Vagina (tissue), 2 donors: ENCODE measurements around the gene PANK4. TPM values are rescaled to one million over a fixed set of nuclear protein-coding genes. Genes with fewer than 3 reads are reported as not detected.

Experiments used
- DNase-seq, 2 donors: peaks; one replicate each; pipeline ENCODE4 v3.0.0-alpha.2; 2017; ENCODE audit errors: extremely low spot score in 2 of 2
- H3K27ac ChIP-seq: fragments of 200-600 bp; sonication (generic); one replicate; pipeline ENCODE4 v1.5.1; 2019
- H3K27me3 ChIP-seq: fragments of 200-600 bp; sonication (generic); one replicate; pipeline ENCODE4 v1.5.1; 2019
- H3K36me3 ChIP-seq, 2 donors: fragments of 200-600 bp; sonication (generic); one replicate each; pipeline ENCODE4 v1.5.1; 2017 to 2019
- H3K4me1 ChIP-seq: fragments of 200-600 bp; sonication (generic); one replicate; pipeline ENCODE4 v1.5.1; 2019
- H3K4me3 ChIP-seq, 2 donors: fragments of 200-600 bp; sonication (generic); 1 replicate in 1 of 2; 2 replicates in 1 of 2; pipeline ENCODE4 v1.5.1; 2016 to 2019
- H3K9me3 ChIP-seq: fragments of 200-600 bp; sonication (generic); one replicate; pipeline ENCODE4 v1.5.1; 2019
- POLR2A ChIP-seq, 2 donors: fragments of 450-650 bp; IDR thresholded peaks; one replicate each; pipeline ENCODE4 v1.6.1; 2017; ENCODE audit warnings: antibody characterized with exemption in 2 of 2, mild to moderate bottlenecking in 2 of 2, moderate library complexity in 2 of 2
- POLR2AphosphoS5 ChIP-seq, 2 donors: sonication (generic); formaldehyde crosslinking; IDR thresholded peaks; one replicate each; pipeline ENCODE4 v1.9.0; 2017; ENCODE audit warnings: antibody characterized with exemption in 2 of 2, mild to moderate bottlenecking in 2 of 2, low read depth in 1 of 2; ENCODE audit not compliant: insufficient read depth in 1 of 2
- intact Hi-C: fragments of 100-400 bp; cut with DNase I; formaldehyde crosslinking; loops from one replicate; pipeline ENCODE4 v1.15.1; 2023
- total RNA-seq: library from RNA; depleted of rRNA; stranded (reverse); fragments of >200 nt; gene quantifications from one replicate; pipeline ENCODE4 v1.2.3, GENCODE V29; 2016
- TF ChIP-seq, protein P1 (sequence below), 3 experiments: fragments of 450-650 bp in 2 of 3; fragments of 200-600 bp in 1 of 3; sonication (generic) in 1 of 3; IDR thresholded peaks; one replicate each; pipeline ENCODE4 v1.5.1; 2017 to 2019; ENCODE audit warnings: antibody characterized with exemption in 3 of 3, mild to moderate bottlenecking in 2 of 3, moderate library complexity in 2 of 3

PANK4 gene
- total RNA-seq, 1 donor from 2014 or later, result 39.5 TPM

DNA sequence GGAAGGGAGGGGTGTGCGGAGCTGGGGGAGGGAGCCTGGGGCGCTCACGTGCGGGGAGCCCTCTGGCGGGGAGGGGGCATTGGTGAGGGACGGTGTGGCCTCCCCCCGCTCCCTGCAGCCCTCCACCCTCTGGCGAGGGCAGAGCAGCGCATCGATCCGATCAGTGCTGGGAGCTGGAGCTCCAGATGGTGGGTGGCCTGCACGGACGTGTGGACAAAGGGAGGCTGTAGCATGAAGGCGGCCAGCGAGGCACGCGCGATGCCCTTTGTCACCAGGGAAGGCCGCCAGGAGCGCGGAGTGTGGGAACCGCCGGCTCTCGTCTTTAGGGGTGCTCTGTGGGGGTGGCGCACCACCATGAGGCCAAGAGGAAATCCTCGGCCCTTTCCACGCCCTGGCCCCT lies 9.1 kb upstream of the PANK4 start:
- Histone ChIP-seq H3K36me3 (no peaks in the 10 kb centered on the region), H3K9me3 (no peaks in the 10 kb centered on the region), H3K27ac (no peak overlapping the region), H3K4me1 (peaks cover 54% of the 10 kb centered on the region), H3K4me3 (no peak overlapping the region), H3K27me3 (no peaks in the 10 kb centered on the region)
- DNase-seq, result no peak
- no peak for TF ChIP-seq POLR2A (IDR thresholded peaks at IDR 0.05)
- TF ChIP-seq, protein P1, sequence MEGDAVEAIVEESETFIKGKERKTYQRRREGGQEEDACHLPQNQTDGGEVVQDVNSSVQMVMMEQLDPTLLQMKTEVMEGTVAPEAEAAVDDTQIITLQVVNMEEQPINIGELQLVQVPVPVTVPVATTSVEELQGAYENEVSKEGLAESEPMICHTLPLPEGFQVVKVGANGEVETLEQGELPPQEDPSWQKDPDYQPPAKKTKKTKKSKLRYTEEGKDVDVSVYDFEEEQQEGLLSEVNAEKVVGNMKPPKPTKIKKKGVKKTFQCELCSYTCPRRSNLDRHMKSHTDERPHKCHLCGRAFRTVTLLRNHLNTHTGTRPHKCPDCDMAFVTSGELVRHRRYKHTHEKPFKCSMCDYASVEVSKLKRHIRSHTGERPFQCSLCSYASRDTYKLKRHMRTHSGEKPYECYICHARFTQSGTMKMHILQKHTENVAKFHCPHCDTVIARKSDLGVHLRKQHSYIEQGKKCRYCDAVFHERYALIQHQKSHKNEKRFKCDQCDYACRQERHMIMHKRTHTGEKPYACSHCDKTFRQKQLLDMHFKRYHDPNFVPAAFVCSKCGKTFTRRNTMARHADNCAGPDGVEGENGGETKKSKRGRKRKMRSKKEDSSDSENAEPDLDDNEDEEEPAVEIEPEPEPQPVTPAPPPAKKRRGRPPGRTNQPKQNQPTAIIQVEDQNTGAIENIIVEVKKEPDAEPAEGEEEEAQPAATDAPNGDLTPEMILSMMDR (IDR thresholded peaks at IDR 0.05), result no peak
- TF ChIP-seq POLR2AphosphoS5 (IDR thresholded peaks at IDR 0.05; ENCODE audit: insufficient read depth in 1 of 2, low read depth in 1 of 2), result no peak
- intact Hi-C loops, result no loop called here

DNA sequence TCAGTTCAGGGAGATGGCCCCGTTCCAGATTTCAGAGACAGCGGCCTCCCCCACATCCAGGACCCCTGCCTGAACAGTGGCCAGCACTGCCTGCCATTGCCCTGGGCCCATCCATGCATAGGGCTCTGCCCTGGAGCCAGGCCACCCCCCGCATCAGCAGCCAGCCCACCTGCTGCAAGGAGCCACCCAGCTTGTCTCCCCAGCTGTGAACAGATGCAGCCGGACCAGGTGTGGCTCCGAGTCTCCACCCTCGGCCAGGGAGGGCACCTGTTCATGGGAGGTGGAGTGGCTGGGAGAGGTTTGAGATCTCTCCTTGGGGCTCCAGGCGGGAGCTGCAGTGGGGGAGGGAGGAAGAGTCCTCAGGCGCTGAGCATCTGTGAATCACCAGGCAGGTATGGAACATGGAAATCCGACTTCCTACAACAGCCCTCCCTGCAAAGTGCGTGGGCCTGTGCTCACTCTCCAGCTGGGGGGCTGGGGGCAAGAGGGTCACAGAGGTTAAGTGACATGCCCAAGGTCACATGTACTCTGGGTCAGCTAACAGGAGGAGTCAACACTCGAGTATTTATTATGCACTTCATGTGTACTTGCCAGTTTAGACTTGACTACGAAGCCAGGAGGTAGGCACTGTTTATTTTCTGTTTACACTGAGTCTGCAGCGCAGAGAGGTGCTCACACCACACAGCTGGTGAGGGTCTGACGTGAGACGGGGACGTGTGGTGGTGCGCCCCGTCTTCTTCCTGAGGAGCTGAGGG lies 8.5 kb upstream of the PANK4 start:
- DNase-seq, result no peak
- TF ChIP-seq, protein P1 (IDR thresholded peaks at IDR 0.05), result no peak
- peak in 1 of 2 donors; percentile 38 for TF ChIP-seq POLR2AphosphoS5 (IDR thresholded peaks at IDR 0.05; ENCODE audit: insufficient read depth in 1 of 2, low read depth in 1 of 2)
- H3K4me3 ChIP-seq, result no peak overlapping the region
- H3K27me3 ChIP-seq, result no peaks in the 10 kb centered on the region
- no peaks in the 10 kb centered on the region for H3K9me3 ChIP-seq
- H3K4me1 ChIP-seq, result peaks cover 55% of the 10 kb centered on the region
- H3K27ac ChIP-seq, result no peak overlapping the region
- no peaks in the 10 kb centered on the region for H3K36me3 ChIP-seq
- intact Hi-C loops, result no loop called here

DNA sequence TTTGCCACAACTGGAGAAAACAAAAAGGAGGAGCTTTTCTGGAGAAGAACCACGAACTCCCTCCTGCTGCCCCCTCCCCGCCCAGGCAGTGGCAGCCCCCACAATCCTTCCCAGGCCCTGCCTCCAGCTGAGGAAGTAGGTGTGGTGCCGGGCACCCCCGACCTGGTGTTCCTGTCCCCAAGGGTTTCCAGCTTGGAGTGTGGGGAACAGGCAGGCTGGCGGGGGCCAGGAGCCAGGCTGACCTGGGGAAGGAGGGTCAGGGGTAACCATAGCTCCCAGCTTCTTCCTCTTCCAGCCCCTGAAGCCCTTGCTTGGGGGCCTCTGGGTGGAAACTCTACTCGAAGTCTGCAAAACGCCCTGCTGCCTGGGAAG lies 7.9 kb upstream of the PANK4 start:
- H3K27me3 ChIP-seq, result no peaks in the 10 kb centered on the region
- no peaks in the 10 kb centered on the region for H3K36me3 ChIP-seq
- intact Hi-C loops, result no loop called here
- TF ChIP-seq, protein P1 (IDR thresholded peaks at IDR 0.05), result no peak
- TF ChIP-seq POLR2A (IDR thresholded peaks at IDR 0.05), result no peak
- no peak for TF ChIP-seq POLR2AphosphoS5 (IDR thresholded peaks at IDR 0.05; ENCODE audit: insufficient read depth in 1 of 2, low read depth in 1 of 2)
- DNase-seq, result no peak
- H3K4me3 ChIP-seq, result no peak overlapping the region
- peaks cover 55% of the 10 kb centered on the region for H3K4me1 ChIP-seq
- H3K9me3 ChIP-seq, result no peaks in the 10 kb centered on the region
- no peak overlapping the region for H3K27ac ChIP-seq

DNA sequence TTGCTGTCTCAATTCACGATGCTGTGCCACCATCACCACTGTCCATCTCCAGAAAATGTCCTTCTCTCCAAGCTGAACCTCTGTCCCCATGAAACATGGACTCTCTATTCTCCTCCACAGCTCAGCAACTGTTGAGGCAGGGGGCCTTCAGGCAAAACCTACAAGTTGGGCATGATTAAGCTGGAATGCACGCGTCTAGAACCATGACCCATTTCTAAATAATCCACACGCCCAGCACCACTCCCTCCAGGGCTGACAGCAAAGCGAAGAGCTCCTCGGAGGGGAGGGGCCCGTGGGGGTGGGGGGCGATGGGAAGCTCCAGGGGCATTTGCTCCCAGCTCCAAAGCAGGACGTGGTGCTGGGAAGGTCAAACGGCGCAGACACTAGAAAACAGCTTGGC lies 7.0 kb upstream of the PANK4 start:
- peaks cover 63% of the 10 kb centered on the region for H3K4me1 ChIP-seq
- H3K36me3 ChIP-seq, result no peaks in the 10 kb centered on the region
- TF ChIP-seq POLR2A (IDR thresholded peaks at IDR 0.05), result no peak
- TF ChIP-seq, protein P1 (IDR thresholded peaks at IDR 0.05), result no peak
- DNase-seq, result no peak
- no peaks in the 10 kb centered on the region for H3K27me3 ChIP-seq
- H3K9me3 ChIP-seq, result no peaks in the 10 kb centered on the region
- intact Hi-C loops, result no loop called here
- no peak overlapping the region for H3K27ac ChIP-seq
- H3K4me3 ChIP-seq, result no peak overlapping the region

DNA sequence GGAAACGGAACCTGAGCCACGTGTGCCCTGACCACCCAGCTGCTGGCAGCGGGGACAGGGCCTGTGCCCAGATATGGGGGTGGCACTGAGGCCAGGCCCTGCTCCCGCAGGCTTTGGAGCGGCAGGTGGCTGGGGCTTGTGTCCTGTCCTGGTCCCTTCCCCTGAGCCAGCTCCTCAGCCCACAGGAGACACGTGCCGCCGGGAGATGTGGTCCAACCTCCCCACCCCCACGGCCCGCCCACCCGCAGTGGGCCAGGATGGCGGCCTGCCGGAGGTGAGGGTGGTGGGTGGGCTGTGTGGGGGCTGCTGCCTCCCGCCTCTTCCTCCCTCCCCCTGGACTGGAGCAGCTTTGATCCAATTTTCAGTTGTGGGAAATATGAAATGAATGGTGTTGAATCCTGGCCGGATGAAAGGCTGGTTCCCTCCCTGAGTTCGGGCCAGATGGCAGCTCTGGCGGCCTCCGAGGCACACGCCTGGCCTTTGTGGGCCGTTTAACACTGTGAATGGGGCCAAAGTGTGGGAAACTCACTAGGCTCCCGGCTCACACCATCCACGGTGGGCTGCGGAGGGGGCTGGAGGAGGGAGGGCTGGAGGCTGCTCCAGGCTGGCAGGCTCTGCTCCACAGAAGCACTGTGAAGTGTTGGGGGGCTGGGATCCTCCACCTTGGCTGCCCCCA lies 6.2 kb upstream of the PANK4 start:
- H3K4me3 ChIP-seq, result no peak overlapping the region
- intact Hi-C loops, result no loop called here
- DNase-seq, result no peak
- no peaks in the 10 kb centered on the region for H3K36me3 ChIP-seq
- H3K4me1 ChIP-seq, result peaks cover 69% of the 10 kb centered on the region
- H3K27me3 ChIP-seq, result no peaks in the 10 kb centered on the region
- no peaks in the 10 kb centered on the region for H3K9me3 ChIP-seq
- no peak for TF ChIP-seq POLR2AphosphoS5 (IDR thresholded peaks at IDR 0.05; ENCODE audit: insufficient read depth in 1 of 2, low read depth in 1 of 2)
- TF ChIP-seq, protein P1 (IDR thresholded peaks at IDR 0.05), result no peak
- H3K27ac ChIP-seq, result no peak overlapping the region
